ENCODE measurements around the gene B3GNT7.

DNA sequence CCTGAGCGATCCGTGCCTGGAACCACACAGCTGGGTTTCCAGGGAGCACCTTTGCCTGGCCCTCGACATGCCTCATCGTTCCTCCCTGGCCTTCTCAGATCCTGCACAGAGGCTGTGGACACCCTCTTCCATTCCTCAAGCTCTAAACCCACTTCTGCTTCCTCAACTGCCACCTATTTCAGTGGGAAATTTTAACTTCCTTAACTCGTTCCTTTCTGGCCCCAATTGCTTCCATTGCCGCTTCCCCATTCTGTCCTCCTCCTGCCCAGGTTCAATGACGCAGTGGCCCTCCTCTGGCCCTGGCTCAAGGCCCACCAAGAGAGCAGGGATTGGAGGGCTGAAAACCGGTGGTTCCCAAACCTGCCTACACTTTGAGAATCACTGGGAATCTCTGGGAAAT lies 4.8 kb upstream of the B3GNT7 start:
- no peak for TF ChIP-seq EZH2 (IDR thresholded peaks at IDR 0.05; ENCODE audit: low read length)
- TF ChIP-seq, protein P1, sequence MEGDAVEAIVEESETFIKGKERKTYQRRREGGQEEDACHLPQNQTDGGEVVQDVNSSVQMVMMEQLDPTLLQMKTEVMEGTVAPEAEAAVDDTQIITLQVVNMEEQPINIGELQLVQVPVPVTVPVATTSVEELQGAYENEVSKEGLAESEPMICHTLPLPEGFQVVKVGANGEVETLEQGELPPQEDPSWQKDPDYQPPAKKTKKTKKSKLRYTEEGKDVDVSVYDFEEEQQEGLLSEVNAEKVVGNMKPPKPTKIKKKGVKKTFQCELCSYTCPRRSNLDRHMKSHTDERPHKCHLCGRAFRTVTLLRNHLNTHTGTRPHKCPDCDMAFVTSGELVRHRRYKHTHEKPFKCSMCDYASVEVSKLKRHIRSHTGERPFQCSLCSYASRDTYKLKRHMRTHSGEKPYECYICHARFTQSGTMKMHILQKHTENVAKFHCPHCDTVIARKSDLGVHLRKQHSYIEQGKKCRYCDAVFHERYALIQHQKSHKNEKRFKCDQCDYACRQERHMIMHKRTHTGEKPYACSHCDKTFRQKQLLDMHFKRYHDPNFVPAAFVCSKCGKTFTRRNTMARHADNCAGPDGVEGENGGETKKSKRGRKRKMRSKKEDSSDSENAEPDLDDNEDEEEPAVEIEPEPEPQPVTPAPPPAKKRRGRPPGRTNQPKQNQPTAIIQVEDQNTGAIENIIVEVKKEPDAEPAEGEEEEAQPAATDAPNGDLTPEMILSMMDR (optimal IDR thresholded peaks at IDR 0.05 in 1 of 3, IDR thresholded peaks at IDR 0.05 in 1 of 3, conservative IDR thresholded peaks at IDR 0.05 in 1 of 3; ENCODE audit: extremely low read depth in 1 of 3, insufficient read depth in 2 of 3, low read length in 3 of 3), result no peak

Data from keratinocyte (primary cell).